A673 (cell line): ENCODE measurements around the gene C1orf50. TPM values are rescaled to one million over a fixed set of nuclear protein-coding genes. Genes with fewer than 3 reads are reported as not detected.
A peak's percentile ranks its signal among the peaks of the same experiment; 100 is the strongest.
"Not testable (repeated sequence)": the region's sequence is repeated elsewhere in the genome, so short reads cannot be mapped to it uniquely, and the experiment has no call there.

Experiments
- BruUV-seq: library from RNA; stranded (reverse); fragments of 400-500 nt; replicated peaks from 2 replicates; lab custom pipeline; 2021; lab: Mats Ljungman, UMichigan
- CTCF ChIA-PET: fragments of 300-600 bp; sonication (Branson Sonifier 250); formaldehyde crosslinking; loops from one replicate; lab custom pipeline; 2022; ENCODE audit warnings: antibody characterized with exemption; lab: Charles Lee
- POLR2A ChIA-PET: fragments of 300-600 bp; sonication (Branson Sonifier 250); formaldehyde crosslinking; loops from one replicate; lab custom pipeline; 2022; ENCODE audit warnings: antibody characterized with exemption; ENCODE audit not compliant: low non-redundant PET; lab: Charles Lee
- DNase-seq: peaks from one replicate; pipeline ENCODE4 v3.0.0-alpha.2; 2015; ENCODE audit warnings: low spot score
- H3K27ac ChIP-seq: fragments of 200-600 bp; sonication (generic); 2 replicates; pipeline ENCODE4 v1.5.1; 2016; ENCODE audit warnings: mixed run types, low read depth, mild to moderate bottlenecking, mixed read lengths, antibody characterized with exemption, low read length; ENCODE audit not compliant: poor library complexity, severe bottlenecking
- H3K27me3 ChIP-seq: fragments of 200-600 bp; sonication (generic); replicated peaks from 2 replicates; pipeline ENCODE4 v1.6.1; 2017; ENCODE audit warnings: mixed run types, low read depth, mild to moderate bottlenecking, mixed read lengths, antibody characterized with exemption, low read length; ENCODE audit not compliant: insufficient read depth, poor library complexity
- H3K36me3 ChIP-seq: fragments of 200-600 bp; sonication (generic); 2 replicates; pipeline ENCODE4 v1.6.1; 2016; ENCODE audit warnings: mixed run types, mild to moderate bottlenecking, mixed read lengths, antibody characterized with exemption, low read length; ENCODE audit not compliant: insufficient read depth, poor library complexity, severe bottlenecking
- H3K4me1 ChIP-seq: fragments of 200-600 bp; sonication (generic); 2 replicates; pipeline ENCODE4 v1.6.1; 2017; ENCODE audit warnings: mixed run types, mild to moderate bottlenecking, mixed read lengths, antibody characterized with exemption, low read length; ENCODE audit not compliant: insufficient read depth, poor library complexity, severe bottlenecking
- H3K4me3 ChIP-seq: fragments of 200-600 bp; sonication (generic); 2 replicates; pipeline ENCODE4 v1.5.1; 2016; ENCODE audit warnings: low read depth, mixed run types, mild to moderate bottlenecking, mixed read lengths, low read length; ENCODE audit not compliant: poor library complexity, severe bottlenecking
- H3K9me3 ChIP-seq: fragments of 200-600 bp; sonication (generic); 2 replicates; pipeline ENCODE4 v1.6.1; 2016; ENCODE audit warnings: mixed run types, low read depth, mild to moderate bottlenecking, mixed read lengths, antibody characterized with exemption, low read length; ENCODE audit not compliant: poor library complexity, severe bottlenecking
- CTCF ChIP-seq: fragments of 300-800, 200-600 bp; sonication (generic); conservative IDR thresholded peaks from 2 replicates; pipeline ENCODE4 v1.5.1; 2017; ENCODE audit warnings: low read depth, mild to moderate bottlenecking, antibody characterized with exemption, low read length, moderate library complexity, mixed read lengths
- EZH2 ChIP-seq: fragments of 200-600 bp; sonication (generic); IDR thresholded peaks from 2 replicates; pipeline ENCODE4 v1.6.1; 2017; ENCODE audit warnings: borderline replicate concordance, low read depth, mild to moderate bottlenecking, mixed read lengths, antibody characterized with exemption, low read length; ENCODE audit not compliant: poor library complexity, severe bottlenecking
- intact Hi-C: fragments of 100-400 bp; cut with micrococcal nuclease; formaldehyde crosslinking; loops from one replicate; pipeline ENCODE4 v1.10.0; 2022; ENCODE audit not compliant: unreplicated experiment
- total RNA-seq: library from RNA; stranded (reverse); gene quantifications from 2 replicates; pipeline ENCODE4 v1.2.3, GENCODE V29; 2021

Gene C1orf50
- total RNA-seq, 1 experiment from 2014 or later, result 13.1 TPM

DNA sequence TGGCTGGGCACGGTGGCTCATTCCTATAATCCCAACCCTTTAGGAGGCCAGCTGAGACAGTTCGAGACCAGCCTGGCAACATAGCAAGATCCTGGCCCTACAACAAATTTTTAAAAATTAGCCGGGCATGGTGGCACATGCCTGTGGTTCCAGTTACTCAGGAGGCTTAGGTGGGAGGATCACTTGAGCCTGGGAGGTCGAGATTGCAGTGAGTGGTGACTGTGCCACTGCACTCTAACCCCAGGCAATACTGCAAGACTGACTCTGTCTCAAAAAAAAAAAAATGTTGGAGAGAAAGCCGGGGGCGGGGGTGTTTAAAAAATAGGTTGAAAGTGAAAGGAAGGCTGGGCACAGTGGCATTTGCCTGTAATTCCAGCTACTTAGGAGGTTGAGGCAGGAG lies 43.5 kb upstream of the C1orf50 start:
- Histone ChIP-seq H3K27ac (no peak overlapping the region), H3K9me3 (no peaks in the 10 kb centered on the region), H3K4me3 (no peak overlapping the region), H3K27me3 (no peaks in the 10 kb centered on the region), H3K4me1 (no peaks in the 10 kb centered on the region), H3K36me3 (no peaks in the 10 kb centered on the region)
- no TSS peak for BruUV-seq
- TF ChIP-seq EZH2, result no peak
- TF ChIP-seq CTCF, result no peak
- DNase-seq, result no peak
- ChIA-PET POLR2A (no interaction called here), CTCF (interaction anchor here (0.7 kb wide), 1 partner anchor 154 kb away, joined by 3 read pairs; no protein-coding TSS in a partner anchor)
- intact Hi-C loops, result no loop called here

GRCh38 chr1:42725820-42726219 lies 41.2 kb upstream of the C1orf50 start:
- H3K27ac ChIP-seq, BruUV-seq, H3K4me3 ChIP-seq, intact Hi-C loops, H3K9me3 ChIP-seq, H3K36me3 ChIP-seq, POLR2A ChIA-PET, CTCF ChIA-PET, DNase-seq, H3K4me1 ChIP-seq, H3K27me3 ChIP-seq: not testable (repeated sequence)

DNA sequence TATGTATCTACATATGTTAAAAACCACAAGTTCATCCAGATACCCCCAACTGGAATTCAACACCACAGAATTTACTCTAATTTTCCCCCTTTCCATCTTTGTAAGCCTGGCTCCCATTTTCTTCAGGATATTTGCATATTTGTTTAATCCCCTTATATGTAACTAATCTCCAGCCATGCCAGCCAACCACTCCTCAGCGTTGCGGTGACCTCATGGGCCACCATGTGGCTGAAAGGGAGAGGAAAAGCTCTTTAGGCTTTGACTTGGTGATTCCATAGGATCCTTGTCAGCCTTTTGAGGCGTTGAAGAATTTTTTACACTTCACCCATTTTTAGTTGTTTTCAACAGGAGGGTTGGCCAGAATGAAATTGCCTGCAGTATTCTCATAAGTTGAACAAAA lies 37.0 kb upstream of the C1orf50 start:
- H3K9me3 ChIP-seq, result no peaks in the 10 kb centered on the region
- no peaks in the 10 kb centered on the region for H3K27me3 ChIP-seq
- no peaks in the 10 kb centered on the region for H3K36me3 ChIP-seq
- H3K4me3 ChIP-seq, result no peak overlapping the region
- ChIA-PET CTCF (interaction anchor here (0.8 kb wide), 1 partner anchor 251 kb away, joined by 9 read pairs; no protein-coding TSS in a partner anchor), POLR2A (no interaction called here)
- peak; percentile 84 for DNase-seq
- H3K27ac ChIP-seq, result no peak overlapping the region
- intact Hi-C loops, result no loop called here
- peak; percentile 22; the same call in 1 of the 2 replicates for TF ChIP-seq CTCF
- TF ChIP-seq EZH2, result no peak
- no TSS peak for BruUV-seq
- peaks cover 9% of the 10 kb centered on the region for H3K4me1 ChIP-seq

DNA sequence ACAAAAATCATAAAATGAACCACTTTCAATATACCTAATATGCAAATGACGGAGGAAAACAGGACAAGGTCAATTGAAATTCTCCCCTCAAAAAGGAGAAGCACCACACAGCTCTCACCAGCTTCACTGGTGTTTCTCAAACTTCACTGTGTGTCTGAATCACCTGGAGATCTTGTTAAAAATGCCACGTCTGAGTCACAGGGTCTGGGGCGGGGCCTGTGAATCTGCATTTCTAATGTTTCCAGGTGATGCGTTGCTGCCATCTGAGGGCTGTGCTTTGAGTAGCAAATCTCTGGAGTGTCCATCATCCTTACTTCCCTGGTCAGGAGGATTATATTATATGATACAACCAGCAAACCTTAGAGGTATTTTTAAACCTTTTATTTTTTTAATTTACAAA lies 36.1 kb upstream of the C1orf50 start:
- POLR2A ChIA-PET, result no interaction called here

More for the DNA sequence above, 36.1 kb upstream of the C1orf50 start:
- BruUV-seq, result no TSS peak
- Histone ChIP-seq H3K9me3 (no peaks in the 10 kb centered on the region), H3K4me1 (peaks cover 9% of the 10 kb centered on the region), H3K36me3 (no peaks in the 10 kb centered on the region), H3K27ac (no peak overlapping the region), H3K27me3 (no peaks in the 10 kb centered on the region), H3K4me3 (no peak overlapping the region)
- no peak for TF ChIP-seq EZH2
- TF ChIP-seq CTCF, result peak; percentile 28; the same call in 1 of the 2 replicates
- intact Hi-C loops, result no loop called here
- no peak for DNase-seq
- CTCF ChIA-PET, result no interaction called here
